KBM-7 (cell line): Measurements from ENCODE around the gene CCNF.

Experiments
- DNase-seq: peaks from one replicate; pipeline ENCODE4 v3.0.0-alpha.2; 2015
- in situ Hi-C: fragments of 300-500 bp; cut with MboI; formaldehyde crosslinking; loops from 2 replicates; pipeline ENCODE4 v1.14.3; 2020; ENCODE audit warnings: low sequenced_read_pairs, low pct_unique_long_range_greater_than_20kb, mixed read lengths

The CCNF gene

DNA sequence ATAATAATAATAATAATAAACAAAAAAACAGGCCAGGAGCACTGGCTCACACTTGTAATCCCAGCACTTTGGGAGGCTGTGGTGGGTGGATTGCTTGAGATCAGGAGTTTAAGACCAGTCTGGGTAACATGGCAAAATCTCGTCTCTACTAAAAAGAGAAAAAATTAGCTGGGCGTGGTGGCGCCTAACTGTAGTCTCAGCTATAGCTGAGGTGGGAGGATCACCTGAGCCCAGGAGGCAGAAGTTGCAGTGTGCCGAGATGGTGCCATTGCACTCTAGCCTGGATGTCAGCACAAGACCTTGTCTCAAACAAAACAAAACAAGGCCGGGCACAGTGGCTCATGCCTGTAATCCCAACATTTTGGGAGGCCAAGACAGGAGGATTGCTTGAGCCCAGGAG lies 65.8 kb downstream of the CCNF start:
- in situ Hi-C loops: no loop called here
- no peak for DNase-seq

GRCh38 chr16:2496223-2497115 lies 67.2 kb downstream of the CCNF start:
- DNase-seq: no peak
- in situ Hi-C loops: no loop called here

GRCh38 chr16:2497116-2497630 lies 67.9 kb downstream of the CCNF start:
- no peak for DNase-seq
- in situ Hi-C loops: no loop called here

DNA sequence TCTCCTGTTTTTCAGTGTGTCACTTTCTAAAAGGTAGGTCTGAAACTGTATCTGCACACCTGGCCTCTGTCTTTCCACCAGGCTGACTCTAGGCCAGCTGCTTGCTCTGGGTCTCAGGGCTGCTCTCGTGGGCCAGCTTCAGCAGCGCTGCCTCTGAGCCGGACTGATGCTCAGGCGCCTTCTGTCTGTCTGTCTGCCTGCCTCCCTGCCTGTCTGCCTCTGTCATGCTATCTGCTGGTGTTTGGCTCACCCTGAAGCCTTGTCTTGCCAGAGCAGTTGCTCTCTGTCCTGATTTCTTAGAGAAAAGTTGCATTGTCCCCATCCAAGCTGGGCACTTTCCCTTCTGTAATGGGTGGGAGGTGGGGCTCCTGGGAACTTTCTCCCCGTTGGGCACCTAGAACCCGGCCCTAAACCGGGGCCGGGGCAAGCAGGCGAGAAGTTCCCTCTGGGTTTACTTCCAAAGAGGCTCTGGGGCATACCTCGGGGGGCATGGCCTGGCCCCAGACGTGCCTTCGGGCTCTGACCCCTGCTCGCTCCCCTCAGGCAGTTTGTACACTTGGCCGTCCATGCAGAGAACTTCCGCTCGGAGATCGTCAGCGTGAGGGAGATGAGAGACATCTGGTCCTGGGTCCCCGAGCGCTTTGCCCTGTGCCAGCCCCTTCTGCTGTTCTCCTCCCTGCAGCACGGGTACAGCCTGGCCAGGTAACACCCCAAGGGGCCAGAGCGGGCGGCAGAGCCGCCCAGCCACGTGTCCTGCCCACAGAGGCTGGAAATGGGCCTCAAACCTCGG lies 68.6 kb downstream of the CCNF start:
- DNase-seq: no peak
- in situ Hi-C loops: no loop called here

- no peak for DNase-seq
- in situ Hi-C loops: no loop called here
Measured at GRCh38 chr16:2498531-2499253, 69.4 kb downstream of the CCNF start.

DNA sequence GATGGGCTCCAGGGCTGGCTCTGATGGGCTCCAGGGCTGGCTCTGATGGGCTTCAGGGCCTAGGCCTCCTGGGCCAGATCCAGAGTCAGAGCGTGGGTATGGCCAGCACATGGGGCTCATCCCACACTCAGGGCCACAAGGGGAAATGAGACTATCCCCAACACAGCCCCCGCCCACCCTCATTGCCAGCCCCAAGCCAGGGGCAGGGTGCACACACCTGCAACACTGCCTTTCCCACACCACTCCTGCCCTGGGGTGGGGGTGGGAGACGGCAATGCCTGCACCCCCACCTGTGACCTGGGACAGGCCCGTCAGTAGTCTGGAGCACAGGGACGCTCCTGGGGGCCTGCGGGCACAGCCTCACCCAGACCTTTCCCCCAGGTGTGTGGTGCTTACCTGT lies 70.2 kb downstream of the CCNF start:
- in situ Hi-C loops: no loop called here

DNA sequence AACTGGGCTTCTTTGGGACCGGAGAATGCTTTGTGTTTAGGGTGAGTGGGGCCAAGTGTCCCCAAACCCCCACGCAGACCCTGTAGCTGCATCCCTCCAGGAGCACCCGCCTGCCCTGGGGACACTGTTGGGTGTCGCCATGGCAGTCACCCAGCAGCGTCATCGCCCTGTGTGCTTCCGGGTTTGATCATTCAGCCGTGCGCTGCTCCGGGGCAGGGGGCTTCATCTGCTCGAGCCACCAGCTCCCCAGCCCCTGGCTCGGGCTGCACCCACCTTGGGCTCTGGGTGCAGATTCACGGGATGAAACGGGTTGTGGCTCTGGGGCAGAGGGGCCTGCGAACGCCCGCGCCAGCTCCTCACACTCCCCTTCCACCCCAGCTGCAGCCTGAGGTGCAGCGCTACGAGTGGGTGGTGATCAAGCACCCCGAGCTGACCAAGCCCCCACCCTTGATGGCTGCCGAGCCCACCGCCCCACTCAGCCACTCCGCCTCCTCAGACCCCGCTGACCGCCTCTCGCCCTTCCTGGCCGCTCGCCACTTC lies 70.7 kb downstream of the CCNF start:
- in situ Hi-C loops: no loop called here
- DNase-seq: no peak

More for the DNA sequence above, 70.2 kb downstream of the CCNF start:
- no peak for DNase-seq

DNA sequence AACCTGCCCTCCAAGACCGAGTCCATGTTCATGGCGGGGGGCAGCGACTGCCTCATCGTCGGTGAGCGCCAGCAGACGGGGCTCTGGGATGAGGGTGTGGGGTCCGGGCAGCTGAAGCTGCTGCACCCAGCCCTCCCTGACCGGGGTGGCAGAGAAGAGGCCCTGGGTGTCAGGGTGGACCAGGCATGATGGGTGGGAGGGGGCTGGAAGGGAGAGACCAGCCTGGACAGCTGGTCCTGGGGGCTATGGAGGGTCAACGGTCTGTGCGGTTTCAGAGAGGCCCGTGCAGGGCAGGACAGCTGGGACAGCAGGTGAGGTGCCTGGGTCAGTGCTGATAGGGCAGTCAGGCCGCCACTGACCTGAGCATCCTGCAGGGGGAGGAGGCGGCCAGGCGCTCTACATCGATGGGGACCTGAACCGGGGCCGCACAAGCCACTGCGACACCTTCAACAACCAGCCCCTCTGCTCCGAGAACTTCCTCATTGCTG lies 71.2 kb downstream of the CCNF start:
- in situ Hi-C loops: no loop called here
- no peak for DNase-seq

- in situ Hi-C loops: no loop called here
- peak; percentile 92 for DNase-seq
Measured at GRCh38 chr16:2500918-2501750, 71.9 kb downstream of the CCNF start.

- in situ Hi-C loops: no loop called here
- DNase-seq: no peak
Measured at GRCh38 chr16:2501946-2502895, 73.0 kb downstream of the CCNF start.

DNA sequence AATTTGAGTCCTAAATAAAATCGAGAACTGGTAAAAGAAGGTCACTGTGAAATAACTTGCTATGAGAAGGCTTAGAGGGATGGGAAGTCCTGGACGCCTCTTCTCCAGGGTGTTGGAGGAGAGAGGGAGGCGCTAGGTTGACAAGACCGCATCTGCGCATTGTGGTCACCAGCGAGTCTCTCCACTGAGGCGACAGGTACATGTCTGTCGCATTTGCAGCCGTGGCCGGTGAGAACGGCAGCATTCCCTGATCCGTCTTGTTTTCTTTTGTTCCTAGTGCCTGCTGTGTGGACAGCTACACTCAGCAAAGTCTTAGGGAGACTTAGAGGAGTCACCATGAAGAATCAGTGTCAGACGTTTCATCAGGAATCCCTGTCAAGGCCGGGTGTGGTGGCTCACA lies 76.4 kb downstream of the CCNF start:
- in situ Hi-C loops: no loop called here
- DNase-seq: no peak

DNA sequence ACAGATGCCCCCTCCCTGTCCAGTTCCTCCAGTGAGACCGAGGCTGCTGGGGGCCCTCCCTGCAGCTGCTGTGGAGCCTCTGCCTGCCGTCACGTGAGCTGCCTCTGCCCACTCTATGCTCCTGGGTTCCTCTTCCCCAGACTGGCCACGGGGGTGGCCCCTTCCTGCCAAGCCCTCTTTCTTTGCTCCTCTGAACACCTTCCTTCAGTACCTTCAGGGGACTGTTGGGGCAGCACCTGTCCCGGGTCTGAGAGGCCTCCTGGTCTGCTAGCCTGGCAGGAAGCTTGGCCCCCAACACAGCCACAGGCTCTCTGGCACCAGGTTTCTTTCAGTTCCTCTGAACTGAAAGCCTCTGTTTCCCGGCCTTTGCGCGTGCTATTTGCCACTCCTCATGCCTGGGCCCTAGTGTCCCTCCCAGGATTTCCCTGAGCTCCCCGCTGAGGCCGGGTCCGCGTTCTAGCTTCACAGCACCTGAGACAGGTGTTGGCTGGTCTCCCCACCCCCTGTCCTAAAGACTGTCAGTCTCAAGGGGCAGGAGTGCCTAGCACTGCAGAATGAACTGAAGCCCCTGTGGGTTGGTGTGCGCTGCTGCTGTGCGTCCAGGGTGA lies 77.9 kb downstream of the CCNF start:
- peak; percentile 57 for DNase-seq
- in situ Hi-C loops: no loop called here

DNA sequence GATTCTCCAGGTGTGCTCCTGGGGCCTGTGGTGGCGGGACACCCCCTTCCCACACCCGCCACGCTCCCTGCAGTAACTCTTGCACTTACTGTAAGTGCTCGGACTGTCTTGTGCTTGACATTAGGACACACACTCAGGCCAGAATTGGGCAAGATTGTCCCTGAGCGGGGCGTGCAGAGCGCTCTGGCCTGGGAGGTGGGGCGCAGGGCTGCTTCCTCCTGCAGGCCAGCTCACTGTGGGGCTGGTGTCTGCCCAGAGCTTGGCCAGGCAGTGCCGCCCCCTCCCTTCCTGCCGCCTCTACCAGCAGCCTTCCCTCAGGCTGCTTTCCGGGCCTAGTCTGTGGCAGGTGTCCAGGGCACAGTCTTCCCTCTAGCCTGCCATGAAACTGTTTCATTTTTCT lies 78.4 kb downstream of the CCNF start:
- in situ Hi-C loops: no loop called here
- no peak for DNase-seq
